Astrocyte (in vitro differentiated cells and primary cell): ENCODE data around the gene MAP6. TPM values are rescaled to one million over a fixed set of nuclear protein-coding genes. Genes with fewer than 3 reads are reported as not detected.

ENCODE experiments used
- DNase-seq: peaks from one replicate; pipeline ENCODE4 v3.0.0-alpha.2; 2010; ENCODE audit warnings: low read depth
- FAIRE-seq: peaks from 2 replicates; lab custom pipeline; 2011; peaks lifted over from hg19 to GRCh38; lab: Jason Lieb, UNC
- H2AFZ ChIP-seq: 2 replicates; pipeline ENCODE4 v1.6.0; 2012; ENCODE audit warnings: low read depth, low read length, inconsistent platforms
- H3K27ac ChIP-seq: 2 replicates; pipeline ENCODE4 v1.5.1; 2011; ENCODE audit warnings: low read depth, low read length, inconsistent platforms
- H3K27me3 ChIP-seq: 2 replicates; pipeline ENCODE4 v1.6.0; 2011; ENCODE audit warnings: low read length, inconsistent platforms; ENCODE audit not compliant: insufficient read depth
- H3K36me3 ChIP-seq: 2 replicates; pipeline ENCODE4 v1.5.1; 2011; ENCODE audit warnings: low read length, inconsistent platforms; ENCODE audit not compliant: insufficient read depth
- H3K4me1 ChIP-seq: 2 replicates; pipeline ENCODE4 v1.5.1; 2011; ENCODE audit warnings: low read length, inconsistent platforms; ENCODE audit not compliant: insufficient read depth
- H3K4me2 ChIP-seq: 2 replicates; pipeline ENCODE4 v1.6.0; 2012; ENCODE audit warnings: low read length, inconsistent platforms
- H3K4me3 ChIP-seq: 2 replicates; pipeline ENCODE4 v1.5.1; 2011; ENCODE audit warnings: low read depth, mild to moderate bottlenecking, low read length, inconsistent platforms; ENCODE audit not compliant: insufficient read depth
- H3K79me2 ChIP-seq: 2 replicates; pipeline ENCODE4 v1.6.0; 2012; ENCODE audit warnings: mild to moderate bottlenecking, low read length, inconsistent platforms; ENCODE audit not compliant: insufficient read depth
- H3K9ac ChIP-seq: 2 replicates; pipeline ENCODE4 v1.6.0; 2012; ENCODE audit warnings: mild to moderate bottlenecking, low read length, inconsistent platforms
- H3K9me3 ChIP-seq: 2 replicates; pipeline ENCODE4 v1.5.1; 2012; ENCODE audit warnings: low read depth, mild to moderate bottlenecking, low read length, inconsistent platforms; ENCODE audit not compliant: insufficient read depth
- H4K20me1 ChIP-seq: 2 replicates; pipeline ENCODE4 v1.6.0; 2012; ENCODE audit warnings: low read length, inconsistent platforms; ENCODE audit not compliant: insufficient read depth
- H3K27ac Mint-ChIP-seq: one replicate; pipeline ENCODE4 v1.8.0; 2021; ENCODE audit warnings: mild to moderate bottlenecking, mixed read lengths; ENCODE audit not compliant: unreplicated experiment
- H3K27me3 Mint-ChIP-seq: one replicate; pipeline ENCODE4 v1.8.0; 2021; ENCODE audit warnings: low read depth, mixed read lengths; ENCODE audit not compliant: unreplicated experiment
- H3K36me3 Mint-ChIP-seq: one replicate; pipeline ENCODE4 v1.8.0; 2021; ENCODE audit warnings: low read depth, mixed read lengths; ENCODE audit not compliant: unreplicated experiment
- H3K4me1 Mint-ChIP-seq: one replicate; pipeline ENCODE4 v1.8.0; 2021; ENCODE audit warnings: low read depth, mixed read lengths; ENCODE audit not compliant: unreplicated experiment
- H3K4me3 Mint-ChIP-seq: one replicate; pipeline ENCODE4 v1.8.0; 2021; ENCODE audit warnings: mild to moderate bottlenecking, moderate library complexity, mixed read lengths; ENCODE audit not compliant: unreplicated experiment
- H3K9me3 Mint-ChIP-seq: one replicate; pipeline ENCODE4 v1.8.0; 2021; ENCODE audit warnings: mild to moderate bottlenecking, mixed read lengths; ENCODE audit not compliant: unreplicated experiment
- EZH2 ChIP-seq: IDR thresholded peaks from 2 replicates; pipeline ENCODE4 v1.6.1; 2012; ENCODE audit warnings: mild to moderate bottlenecking, low read length, inconsistent platforms; ENCODE audit not compliant: insufficient read depth
- total RNA-seq: library from RNA; stranded (reverse); gene quantifications from 2 replicates; pipeline ENCODE4 v1.2.1, GENCODE V29; 2021
- TF ChIP-seq, protein P1 (sequence below): IDR thresholded peaks from 2 replicates; pipeline ENCODE4 v1.5.1; 2011; ENCODE audit warnings: low read depth, mild to moderate bottlenecking, inconsistent platforms, low read length, moderate library complexity; ENCODE audit not compliant: insufficient read depth

MAP6 gene
- total RNA-seq, 1 donor from 2014 or later: 3.9 TPM

DNA sequence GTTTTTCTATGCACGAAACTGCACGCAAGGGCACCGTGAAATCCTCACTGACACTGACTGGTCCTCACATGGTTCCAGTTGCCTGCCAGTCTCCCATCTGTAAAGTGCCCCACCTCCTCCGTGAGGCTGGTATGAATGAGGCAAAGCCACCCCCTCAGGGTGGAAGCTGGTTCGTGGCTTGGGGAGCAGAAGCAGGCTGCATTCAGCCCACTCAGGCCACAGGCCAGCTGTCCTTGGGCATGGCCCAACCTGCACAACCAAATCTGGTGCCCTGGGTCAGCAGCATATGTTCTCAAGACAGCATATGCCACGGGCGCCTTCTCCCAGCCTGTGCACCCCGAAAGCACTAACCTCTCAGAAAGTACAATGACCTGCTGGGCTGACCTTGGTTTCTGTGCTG, 77.5 kb downstream of the MAP6 start:
- peaks cover 2% of the 10 kb centered on the region for H3K27me3 ChIP-seq
- no peak overlapping the region for H3K4me3 Mint-ChIP-seq
- H3K9ac ChIP-seq: no peak overlapping the region
- H3K27ac ChIP-seq: no peak overlapping the region
- TF ChIP-seq, protein P1, sequence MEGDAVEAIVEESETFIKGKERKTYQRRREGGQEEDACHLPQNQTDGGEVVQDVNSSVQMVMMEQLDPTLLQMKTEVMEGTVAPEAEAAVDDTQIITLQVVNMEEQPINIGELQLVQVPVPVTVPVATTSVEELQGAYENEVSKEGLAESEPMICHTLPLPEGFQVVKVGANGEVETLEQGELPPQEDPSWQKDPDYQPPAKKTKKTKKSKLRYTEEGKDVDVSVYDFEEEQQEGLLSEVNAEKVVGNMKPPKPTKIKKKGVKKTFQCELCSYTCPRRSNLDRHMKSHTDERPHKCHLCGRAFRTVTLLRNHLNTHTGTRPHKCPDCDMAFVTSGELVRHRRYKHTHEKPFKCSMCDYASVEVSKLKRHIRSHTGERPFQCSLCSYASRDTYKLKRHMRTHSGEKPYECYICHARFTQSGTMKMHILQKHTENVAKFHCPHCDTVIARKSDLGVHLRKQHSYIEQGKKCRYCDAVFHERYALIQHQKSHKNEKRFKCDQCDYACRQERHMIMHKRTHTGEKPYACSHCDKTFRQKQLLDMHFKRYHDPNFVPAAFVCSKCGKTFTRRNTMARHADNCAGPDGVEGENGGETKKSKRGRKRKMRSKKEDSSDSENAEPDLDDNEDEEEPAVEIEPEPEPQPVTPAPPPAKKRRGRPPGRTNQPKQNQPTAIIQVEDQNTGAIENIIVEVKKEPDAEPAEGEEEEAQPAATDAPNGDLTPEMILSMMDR: no peak
- no peak for TF ChIP-seq EZH2
- H3K79me2 ChIP-seq: no peaks in the 10 kb centered on the region
- no peaks in the 10 kb centered on the region for H3K4me1 ChIP-seq
- H4K20me1 ChIP-seq: no peaks in the 10 kb centered on the region
- H3K36me3 ChIP-seq: no peaks in the 10 kb centered on the region
- FAIRE-seq: no peak
- peaks cover 40% of the 10 kb centered on the region for H3K27me3 Mint-ChIP-seq
- H3K4me3 ChIP-seq: no peak overlapping the region
- H3K36me3 Mint-ChIP-seq: peaks cover 2% of the 10 kb centered on the region
- no peak overlapping the region for H3K27ac Mint-ChIP-seq
- no peaks in the 10 kb centered on the region for H3K9me3 ChIP-seq
- no peak for DNase-seq
- H3K4me1 Mint-ChIP-seq: no peaks in the 10 kb centered on the region
- no peaks in the 10 kb centered on the region for H3K9me3 Mint-ChIP-seq
- no peak overlapping the region for H3K4me2 ChIP-seq
- no peak overlapping the region for H2AFZ ChIP-seq

DNA sequence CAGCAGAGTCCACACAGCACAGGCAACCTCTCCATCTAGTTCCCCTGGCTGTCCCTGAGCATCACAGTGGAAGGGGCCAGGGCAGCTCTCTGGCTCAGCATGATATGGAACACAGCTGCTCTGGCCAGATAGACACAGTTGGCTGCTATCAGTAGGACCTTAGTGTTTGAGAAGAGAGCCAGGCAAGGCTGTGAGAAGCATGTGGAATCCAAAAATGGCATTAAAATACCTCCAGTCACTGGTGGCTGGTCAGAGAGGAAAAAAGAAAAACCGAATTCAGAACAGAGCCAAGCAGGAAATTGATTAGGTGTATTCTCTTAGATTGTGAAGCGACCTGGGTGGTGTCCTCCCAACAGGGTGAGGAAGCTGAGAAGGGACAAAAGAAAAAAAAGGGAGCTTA, 78.9 kb downstream of the MAP6 start:
- Histone ChIP-seq H3K4me2 (no peak overlapping the region), H3K36me3 (no peaks in the 10 kb centered on the region), H3K9ac (no peak overlapping the region), H3K4me3 (no peak overlapping the region), H3K27ac (no peak overlapping the region), H3K9me3 (no peaks in the 10 kb centered on the region), H3K4me1 (no peaks in the 10 kb centered on the region), H2AFZ (no peak overlapping the region), H3K79me2 (no peaks in the 10 kb centered on the region), H4K20me1 (no peaks in the 10 kb centered on the region), H3K27me3 (peaks cover 2% of the 10 kb centered on the region)
- DNase-seq: no peak
- H3K9me3 Mint-ChIP-seq: no peaks in the 10 kb centered on the region
- H3K4me1 Mint-ChIP-seq: no peaks in the 10 kb centered on the region
- FAIRE-seq: no peak
- peaks cover 29% of the 10 kb centered on the region for H3K27me3 Mint-ChIP-seq
- TF ChIP-seq, protein P1: no peak
- no peak for TF ChIP-seq EZH2
- no peak overlapping the region for H3K27ac Mint-ChIP-seq
- no peak overlapping the region for H3K4me3 Mint-ChIP-seq
- peaks cover 2% of the 10 kb centered on the region for H3K36me3 Mint-ChIP-seq

DNA sequence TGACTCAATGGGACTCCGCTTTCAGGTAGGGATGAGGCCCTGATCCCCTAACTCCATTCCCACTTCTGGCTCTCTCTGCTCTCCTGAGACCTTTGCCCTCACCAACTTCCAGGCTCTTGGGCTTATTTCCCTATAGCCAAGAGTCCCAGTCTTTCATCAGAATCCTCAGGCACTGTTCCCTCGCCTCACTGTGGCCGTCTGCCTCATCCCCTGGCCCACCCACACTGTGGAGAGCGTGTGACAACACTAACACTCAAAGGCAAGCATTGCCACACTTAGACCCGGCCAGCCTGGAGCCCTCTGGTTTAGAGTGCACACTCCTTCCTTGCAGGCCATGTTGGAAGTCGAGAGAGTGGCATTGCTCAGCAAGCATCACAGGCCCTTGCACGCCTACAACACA, 79.8 kb downstream of the MAP6 start:
- DNase-seq: no peak
- no peaks in the 10 kb centered on the region for H4K20me1 ChIP-seq
- Mint-ChIP-seq H3K4me3 (no peak overlapping the region), H3K27me3 (peaks cover 22% of the 10 kb centered on the region), H3K36me3 (peaks cover 3% of the 10 kb centered on the region), H3K4me1 (peaks cover 2% of the 10 kb centered on the region), H3K27ac (no peak overlapping the region), H3K9me3 (no peaks in the 10 kb centered on the region)
- no peak overlapping the region for H3K4me3 ChIP-seq
- no peaks in the 10 kb centered on the region for H3K79me2 ChIP-seq
- no peaks in the 10 kb centered on the region for H3K36me3 ChIP-seq
- no peak overlapping the region for H2AFZ ChIP-seq
- H3K4me1 ChIP-seq: peaks cover 4% of the 10 kb centered on the region
- no peaks in the 10 kb centered on the region for H3K9me3 ChIP-seq
- TF ChIP-seq, protein P1: no peak
- no peak for TF ChIP-seq EZH2
- H3K27ac ChIP-seq: no peak overlapping the region
- no peak overlapping the region for H3K4me2 ChIP-seq
- no peaks in the 10 kb centered on the region for H3K27me3 ChIP-seq
- FAIRE-seq: no peak
- H3K9ac ChIP-seq: no peak overlapping the region
